A673 (cell line): ENCODE measurements around the gene SFSWAP. TPM values are rescaled to one million over a fixed set of nuclear protein-coding genes. Genes with fewer than 3 reads are reported as not detected.

Source experiments
- BruUV-seq: library from RNA; stranded (reverse); fragments of 400-500 nt; replicated peaks from 2 replicates; lab custom pipeline; 2021; lab: Mats Ljungman, UMichigan
- CTCF ChIA-PET: fragments of 300-600 bp; sonication (Branson Sonifier 250); formaldehyde crosslinking; loops from one replicate; lab custom pipeline; 2022; ENCODE audit warnings: antibody characterized with exemption; lab: Charles Lee
- POLR2A ChIA-PET: fragments of 300-600 bp; sonication (Branson Sonifier 250); formaldehyde crosslinking; loops from one replicate; lab custom pipeline; 2022; ENCODE audit warnings: antibody characterized with exemption; ENCODE audit not compliant: low non-redundant PET; lab: Charles Lee
- DNase-seq: peaks from one replicate; pipeline ENCODE4 v3.0.0-alpha.2; 2015; ENCODE audit warnings: low spot score
- H3K27ac ChIP-seq: fragments of 200-600 bp; sonication (generic); 2 replicates; pipeline ENCODE4 v1.5.1; 2016; ENCODE audit warnings: mixed run types, low read depth, mild to moderate bottlenecking, mixed read lengths, antibody characterized with exemption, low read length; ENCODE audit not compliant: poor library complexity, severe bottlenecking
- H3K27me3 ChIP-seq: fragments of 200-600 bp; sonication (generic); replicated peaks from 2 replicates; pipeline ENCODE4 v1.6.1; 2017; ENCODE audit warnings: mixed run types, low read depth, mild to moderate bottlenecking, mixed read lengths, antibody characterized with exemption, low read length; ENCODE audit not compliant: insufficient read depth, poor library complexity
- H3K36me3 ChIP-seq: fragments of 200-600 bp; sonication (generic); 2 replicates; pipeline ENCODE4 v1.6.1; 2016; ENCODE audit warnings: mixed run types, mild to moderate bottlenecking, mixed read lengths, antibody characterized with exemption, low read length; ENCODE audit not compliant: insufficient read depth, poor library complexity, severe bottlenecking
- H3K4me1 ChIP-seq: fragments of 200-600 bp; sonication (generic); 2 replicates; pipeline ENCODE4 v1.6.1; 2017; ENCODE audit warnings: mixed run types, mild to moderate bottlenecking, mixed read lengths, antibody characterized with exemption, low read length; ENCODE audit not compliant: insufficient read depth, poor library complexity, severe bottlenecking
- H3K4me3 ChIP-seq: fragments of 200-600 bp; sonication (generic); 2 replicates; pipeline ENCODE4 v1.5.1; 2016; ENCODE audit warnings: low read depth, mixed run types, mild to moderate bottlenecking, mixed read lengths, low read length; ENCODE audit not compliant: poor library complexity, severe bottlenecking
- H3K9me3 ChIP-seq: fragments of 200-600 bp; sonication (generic); 2 replicates; pipeline ENCODE4 v1.6.1; 2016; ENCODE audit warnings: mixed run types, low read depth, mild to moderate bottlenecking, mixed read lengths, antibody characterized with exemption, low read length; ENCODE audit not compliant: poor library complexity, severe bottlenecking
- EZH2 ChIP-seq: fragments of 200-600 bp; sonication (generic); IDR thresholded peaks from 2 replicates; pipeline ENCODE4 v1.6.1; 2017; ENCODE audit warnings: borderline replicate concordance, low read depth, mild to moderate bottlenecking, mixed read lengths, antibody characterized with exemption, low read length; ENCODE audit not compliant: poor library complexity, severe bottlenecking
- intact Hi-C: fragments of 100-400 bp; cut with micrococcal nuclease; formaldehyde crosslinking; loops from one replicate; pipeline ENCODE4 v1.10.0; 2022; ENCODE audit not compliant: unreplicated experiment
- total RNA-seq: library from RNA; stranded (reverse); gene quantifications from 2 replicates; pipeline ENCODE4 v1.2.3, GENCODE V29; 2021
- TF ChIP-seq, protein P1 (sequence below): fragments of 300-800, 200-600 bp; sonication (generic); conservative IDR thresholded peaks from 2 replicates; pipeline ENCODE4 v1.5.1; 2017; ENCODE audit warnings: low read depth, mild to moderate bottlenecking, antibody characterized with exemption, low read length, moderate library complexity, mixed read lengths

The SFSWAP gene
- total RNA-seq, 1 experiment from 2014 or later = 66.4 TPM

DNA sequence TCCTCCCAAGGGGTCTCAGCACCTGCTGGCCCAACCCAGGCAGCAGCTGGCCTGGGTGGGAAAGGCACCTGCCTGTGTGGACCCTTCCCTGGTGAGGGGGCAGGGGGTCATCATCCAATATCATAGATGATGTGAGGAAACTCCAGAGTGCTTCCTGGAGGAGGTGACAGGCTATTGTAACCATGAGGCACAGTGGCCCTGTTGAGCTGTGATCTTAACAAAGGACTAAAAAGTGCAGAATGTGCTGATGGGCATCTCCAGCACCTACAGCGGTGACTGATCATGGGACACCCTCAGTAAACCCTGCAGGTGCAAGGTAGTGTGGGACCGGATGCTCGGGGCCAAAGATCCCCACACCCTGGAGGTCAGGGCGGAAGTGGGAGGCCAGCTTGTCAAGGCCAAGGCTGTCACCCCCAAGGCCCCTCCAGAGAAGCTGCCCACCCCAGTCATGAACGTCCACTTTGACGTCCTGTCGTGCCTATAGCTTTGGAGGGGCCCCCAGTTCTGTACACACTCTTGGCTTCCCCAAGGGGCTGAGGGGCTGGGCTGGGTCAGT lies 124.8 kb downstream of the SFSWAP start:
- Histone ChIP-seq H3K27ac (no peak overlapping the region), H3K27me3 (no peaks in the 10 kb centered on the region), H3K4me1 (peaks cover 15% of the 10 kb centered on the region), H3K36me3 (no peaks in the 10 kb centered on the region), H3K9me3 (no peaks in the 10 kb centered on the region), H3K4me3 (no peak overlapping the region)
- no peak for DNase-seq
- intact Hi-C loops = loop anchor here (10.0 kb wide), 1 partner anchor 731 kb away; no protein-coding TSS in a partner anchor
- TF ChIP-seq, protein P1, sequence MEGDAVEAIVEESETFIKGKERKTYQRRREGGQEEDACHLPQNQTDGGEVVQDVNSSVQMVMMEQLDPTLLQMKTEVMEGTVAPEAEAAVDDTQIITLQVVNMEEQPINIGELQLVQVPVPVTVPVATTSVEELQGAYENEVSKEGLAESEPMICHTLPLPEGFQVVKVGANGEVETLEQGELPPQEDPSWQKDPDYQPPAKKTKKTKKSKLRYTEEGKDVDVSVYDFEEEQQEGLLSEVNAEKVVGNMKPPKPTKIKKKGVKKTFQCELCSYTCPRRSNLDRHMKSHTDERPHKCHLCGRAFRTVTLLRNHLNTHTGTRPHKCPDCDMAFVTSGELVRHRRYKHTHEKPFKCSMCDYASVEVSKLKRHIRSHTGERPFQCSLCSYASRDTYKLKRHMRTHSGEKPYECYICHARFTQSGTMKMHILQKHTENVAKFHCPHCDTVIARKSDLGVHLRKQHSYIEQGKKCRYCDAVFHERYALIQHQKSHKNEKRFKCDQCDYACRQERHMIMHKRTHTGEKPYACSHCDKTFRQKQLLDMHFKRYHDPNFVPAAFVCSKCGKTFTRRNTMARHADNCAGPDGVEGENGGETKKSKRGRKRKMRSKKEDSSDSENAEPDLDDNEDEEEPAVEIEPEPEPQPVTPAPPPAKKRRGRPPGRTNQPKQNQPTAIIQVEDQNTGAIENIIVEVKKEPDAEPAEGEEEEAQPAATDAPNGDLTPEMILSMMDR = no peak
- TF ChIP-seq EZH2 = no peak
- ChIA-PET POLR2A (no interaction called here), CTCF (interaction anchor here (0.5 to 0.7 kb wide), 2 partner anchors 174 to 724 kb away, joined by 3 to 4 read pairs; no protein-coding TSS in a partner anchor)
- BruUV-seq = no TSS peak

DNA sequence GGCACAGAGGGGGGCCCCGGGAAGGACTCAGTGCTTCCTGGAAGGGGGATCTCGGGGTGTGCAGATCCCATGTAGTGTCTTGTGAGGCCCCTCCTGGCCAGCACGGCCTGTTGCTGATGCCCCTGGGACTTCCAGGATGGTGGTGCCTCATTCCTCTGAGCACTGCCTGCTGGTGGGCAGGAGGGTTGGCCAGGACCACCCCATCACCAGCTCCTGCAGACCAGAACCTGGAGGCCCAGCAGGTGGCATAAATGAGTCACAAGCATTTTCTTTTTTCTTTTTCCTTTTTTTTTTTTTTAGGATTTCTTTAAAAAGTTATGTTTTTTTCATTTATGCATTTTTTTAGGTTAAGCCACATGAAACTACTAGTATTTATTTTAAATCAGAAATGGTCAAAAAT lies 125.3 kb downstream of the SFSWAP start:
- CTCF ChIA-PET = interaction anchor here (0.7 kb wide), 1 partner anchor 174 kb away, joined by 3 read pairs; no protein-coding TSS in a partner anchor
- H3K4me1 ChIP-seq = peaks cover 15% of the 10 kb centered on the region
- no TSS peak for BruUV-seq
- no peaks in the 10 kb centered on the region for H3K36me3 ChIP-seq
- no peak overlapping the region for H3K27ac ChIP-seq
- no peak for DNase-seq
- no peaks in the 10 kb centered on the region for H3K9me3 ChIP-seq
- no peaks in the 10 kb centered on the region for H3K27me3 ChIP-seq
- POLR2A ChIA-PET = no interaction called here
- intact Hi-C loops = loop anchor here (10.0 kb wide), 1 partner anchor 731 kb away; no protein-coding TSS in a partner anchor
- no peak overlapping the region for H3K4me3 ChIP-seq
- TF ChIP-seq, protein P1 = peak; percentile 43
- TF ChIP-seq EZH2 = no peak

DNA sequence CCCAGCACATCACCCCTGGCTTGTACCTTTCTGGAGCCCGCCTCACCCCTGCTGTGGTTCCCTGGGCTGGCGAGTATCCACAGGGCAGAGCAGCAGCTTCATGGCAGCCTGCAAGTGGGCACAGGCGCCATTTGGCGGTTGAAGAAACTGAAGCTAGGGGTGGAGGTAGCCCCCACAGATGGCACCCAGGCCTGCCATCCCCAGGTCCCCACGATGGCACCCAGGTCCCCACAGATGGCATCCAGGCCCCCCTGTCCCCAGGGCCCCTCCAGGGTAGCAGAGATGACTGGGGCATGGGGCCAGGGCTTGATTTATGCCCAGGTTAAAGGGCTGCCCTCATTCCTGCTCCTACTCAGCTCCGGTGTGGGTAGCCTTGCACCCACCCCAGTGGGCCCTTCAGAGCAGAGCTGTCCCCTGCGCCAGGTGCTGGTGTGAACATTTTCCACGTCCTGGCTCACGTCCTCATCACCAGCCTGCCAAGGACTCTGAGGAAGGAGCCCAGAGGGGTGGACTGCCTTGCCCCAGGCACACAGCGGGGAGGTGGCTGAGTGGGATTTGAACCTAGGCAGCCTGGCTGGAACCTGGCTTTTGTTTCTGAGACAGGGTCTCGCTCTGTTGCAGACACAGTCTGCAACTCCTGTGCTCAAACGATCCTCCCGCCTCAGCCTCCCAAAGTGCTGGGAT lies 126.0 kb downstream of the SFSWAP start:
- H3K4me3 ChIP-seq = no peak overlapping the region
- POLR2A ChIA-PET = no interaction called here
- no peak overlapping the region for H3K27ac ChIP-seq
- intact Hi-C loops = loop anchor here (10.0 kb wide), 1 partner anchor 732 kb away; no protein-coding TSS in a partner anchor
- no peak for TF ChIP-seq EZH2
- TF ChIP-seq, protein P1 = no peak
- peaks cover 15% of the 10 kb centered on the region for H3K4me1 ChIP-seq
- DNase-seq = no peak
- H3K27me3 ChIP-seq = no peaks in the 10 kb centered on the region
- CTCF ChIA-PET = no interaction called here
- BruUV-seq = no TSS peak
- no peaks in the 10 kb centered on the region for H3K36me3 ChIP-seq
- H3K9me3 ChIP-seq = no peaks in the 10 kb centered on the region
